SK-N-SH (cell line): ENCODE data around the gene BCAS3.

ENCODE experiments used
- EP300 ChIP-seq, 2 experiments: IDR thresholded peaks; 2 replicates each; pipeline versions ENCODE4 v1.4.0 to v1.6.1; 2012; ENCODE audit warnings: borderline replicate concordance in 1 of 2, low read depth in 1 of 2, low read length in 1 of 2
- FOSL2 ChIP-seq: IDR thresholded peaks from 2 replicates; pipeline ENCODE4 v1.4.0; 2012; ENCODE audit warnings: low read depth, mild to moderate bottlenecking, moderate library complexity, borderline replicate concordance
- NFIC ChIP-seq: IDR thresholded peaks from 2 replicates; pipeline ENCODE4 v1.4.0; 2012; ENCODE audit warnings: borderline replicate concordance
- POLR2AphosphoS5 ChIP-seq: IDR thresholded peaks from 2 replicates; pipeline ENCODE4 v1.6.1; 2012; ENCODE audit warnings: low read depth, low read length
- YY1 ChIP-seq: IDR thresholded peaks from 2 replicates; pipeline ENCODE4 v1.4.0; 2012; ENCODE audit warnings: low read depth, mild to moderate bottlenecking
- TF ChIP-seq, protein P1 (sequence below): fragments of 200-600 bp; sonication (generic); IDR thresholded peaks from 2 replicates; pipeline ENCODE4 v1.6.1; 2017; ENCODE audit warnings: antibody characterized with exemption, mild to moderate bottlenecking, moderate library complexity
- TF ChIP-seq, protein P2 (sequence below): fragments of 150-350 bp; IDR thresholded peaks from 2 replicates; pipeline ENCODE4 v1.6.1; 2016; ENCODE audit warnings: mild to moderate bottlenecking, low read depth, low read length
- TF ChIP-seq, protein P3 (sequence below): fragments of 150-350 bp; IDR thresholded peaks from 2 replicates; pipeline ENCODE4 v1.6.1; 2017; ENCODE audit warnings: antibody characterized with exemption, low read length, low read depth, borderline replicate concordance
- TF ChIP-seq, protein P4 (sequence below): IDR thresholded peaks from 2 replicates; pipeline ENCODE4 v1.6.1; 2012; ENCODE audit warnings: mild to moderate bottlenecking, low read depth, low read length, moderate library complexity

DNA sequence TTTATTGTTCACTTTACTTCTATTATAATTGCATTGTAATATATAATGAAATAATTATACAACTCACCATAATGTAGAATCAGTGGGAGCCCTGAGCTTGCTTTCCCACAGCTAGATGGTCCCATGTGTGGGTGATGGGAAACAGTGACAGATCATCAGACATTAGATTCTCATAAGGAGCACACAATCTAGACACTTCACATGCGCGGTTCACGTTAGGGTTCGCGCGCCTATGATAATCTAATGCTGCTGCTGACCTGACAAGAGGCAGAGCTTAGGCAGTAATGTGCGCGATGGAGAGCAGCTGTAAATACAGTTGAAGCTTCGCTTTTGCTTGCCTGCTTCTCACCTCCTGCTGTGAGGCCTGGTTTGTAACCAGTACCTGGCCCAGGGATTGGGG, 40.2 kb downstream of the BCAS3 start:
- TF ChIP-seq, protein P1, sequence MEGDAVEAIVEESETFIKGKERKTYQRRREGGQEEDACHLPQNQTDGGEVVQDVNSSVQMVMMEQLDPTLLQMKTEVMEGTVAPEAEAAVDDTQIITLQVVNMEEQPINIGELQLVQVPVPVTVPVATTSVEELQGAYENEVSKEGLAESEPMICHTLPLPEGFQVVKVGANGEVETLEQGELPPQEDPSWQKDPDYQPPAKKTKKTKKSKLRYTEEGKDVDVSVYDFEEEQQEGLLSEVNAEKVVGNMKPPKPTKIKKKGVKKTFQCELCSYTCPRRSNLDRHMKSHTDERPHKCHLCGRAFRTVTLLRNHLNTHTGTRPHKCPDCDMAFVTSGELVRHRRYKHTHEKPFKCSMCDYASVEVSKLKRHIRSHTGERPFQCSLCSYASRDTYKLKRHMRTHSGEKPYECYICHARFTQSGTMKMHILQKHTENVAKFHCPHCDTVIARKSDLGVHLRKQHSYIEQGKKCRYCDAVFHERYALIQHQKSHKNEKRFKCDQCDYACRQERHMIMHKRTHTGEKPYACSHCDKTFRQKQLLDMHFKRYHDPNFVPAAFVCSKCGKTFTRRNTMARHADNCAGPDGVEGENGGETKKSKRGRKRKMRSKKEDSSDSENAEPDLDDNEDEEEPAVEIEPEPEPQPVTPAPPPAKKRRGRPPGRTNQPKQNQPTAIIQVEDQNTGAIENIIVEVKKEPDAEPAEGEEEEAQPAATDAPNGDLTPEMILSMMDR, result no peak
- TF ChIP-seq YY1, result no peak
- TF ChIP-seq EP300 (IDR thresholded peaks at IDR 0.05; ENCODE audit: borderline replicate concordance in 1 of 2, low read depth in 1 of 2, low read length in 1 of 2), result no peak
- TF ChIP-seq FOSL2, result no peak
- TF ChIP-seq, protein P2, sequence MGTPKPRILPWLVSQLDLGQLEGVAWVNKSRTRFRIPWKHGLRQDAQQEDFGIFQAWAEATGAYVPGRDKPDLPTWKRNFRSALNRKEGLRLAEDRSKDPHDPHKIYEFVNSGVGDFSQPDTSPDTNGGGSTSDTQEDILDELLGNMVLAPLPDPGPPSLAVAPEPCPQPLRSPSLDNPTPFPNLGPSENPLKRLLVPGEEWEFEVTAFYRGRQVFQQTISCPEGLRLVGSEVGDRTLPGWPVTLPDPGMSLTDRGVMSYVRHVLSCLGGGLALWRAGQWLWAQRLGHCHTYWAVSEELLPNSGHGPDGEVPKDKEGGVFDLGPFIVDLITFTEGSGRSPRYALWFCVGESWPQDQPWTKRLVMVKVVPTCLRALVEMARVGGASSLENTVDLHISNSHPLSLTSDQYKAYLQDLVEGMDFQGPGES, result no peak
- TF ChIP-seq, protein P3, sequence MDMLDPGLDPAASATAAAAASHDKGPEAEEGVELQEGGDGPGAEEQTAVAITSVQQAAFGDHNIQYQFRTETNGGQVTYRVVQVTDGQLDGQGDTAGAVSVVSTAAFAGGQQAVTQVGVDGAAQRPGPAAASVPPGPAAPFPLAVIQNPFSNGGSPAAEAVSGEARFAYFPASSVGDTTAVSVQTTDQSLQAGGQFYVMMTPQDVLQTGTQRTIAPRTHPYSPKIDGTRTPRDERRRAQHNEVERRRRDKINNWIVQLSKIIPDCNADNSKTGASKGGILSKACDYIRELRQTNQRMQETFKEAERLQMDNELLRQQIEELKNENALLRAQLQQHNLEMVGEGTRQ, result no peak
- TF ChIP-seq, protein P4, sequence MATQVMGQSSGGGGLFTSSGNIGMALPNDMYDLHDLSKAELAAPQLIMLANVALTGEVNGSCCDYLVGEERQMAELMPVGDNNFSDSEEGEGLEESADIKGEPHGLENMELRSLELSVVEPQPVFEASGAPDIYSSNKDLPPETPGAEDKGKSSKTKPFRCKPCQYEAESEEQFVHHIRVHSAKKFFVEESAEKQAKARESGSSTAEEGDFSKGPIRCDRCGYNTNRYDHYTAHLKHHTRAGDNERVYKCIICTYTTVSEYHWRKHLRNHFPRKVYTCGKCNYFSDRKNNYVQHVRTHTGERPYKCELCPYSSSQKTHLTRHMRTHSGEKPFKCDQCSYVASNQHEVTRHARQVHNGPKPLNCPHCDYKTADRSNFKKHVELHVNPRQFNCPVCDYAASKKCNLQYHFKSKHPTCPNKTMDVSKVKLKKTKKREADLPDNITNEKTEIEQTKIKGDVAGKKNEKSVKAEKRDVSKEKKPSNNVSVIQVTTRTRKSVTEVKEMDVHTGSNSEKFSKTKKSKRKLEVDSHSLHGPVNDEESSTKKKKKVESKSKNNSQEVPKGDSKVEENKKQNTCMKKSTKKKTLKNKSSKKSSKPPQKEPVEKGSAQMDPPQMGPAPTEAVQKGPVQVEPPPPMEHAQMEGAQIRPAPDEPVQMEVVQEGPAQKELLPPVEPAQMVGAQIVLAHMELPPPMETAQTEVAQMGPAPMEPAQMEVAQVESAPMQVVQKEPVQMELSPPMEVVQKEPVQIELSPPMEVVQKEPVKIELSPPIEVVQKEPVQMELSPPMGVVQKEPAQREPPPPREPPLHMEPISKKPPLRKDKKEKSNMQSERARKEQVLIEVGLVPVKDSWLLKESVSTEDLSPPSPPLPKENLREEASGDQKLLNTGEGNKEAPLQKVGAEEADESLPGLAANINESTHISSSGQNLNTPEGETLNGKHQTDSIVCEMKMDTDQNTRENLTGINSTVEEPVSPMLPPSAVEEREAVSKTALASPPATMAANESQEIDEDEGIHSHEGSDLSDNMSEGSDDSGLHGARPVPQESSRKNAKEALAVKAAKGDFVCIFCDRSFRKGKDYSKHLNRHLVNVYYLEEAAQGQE, result no peak
- TF ChIP-seq POLR2AphosphoS5, result no peak
- TF ChIP-seq NFIC, result no peak
